A673 (cell line): ENCODE results near the gene SLC25A20.

Experiments
- CTCF ChIP-seq: fragments of 300-800, 200-600 bp; sonication (generic); conservative IDR thresholded peaks from 2 replicates; pipeline ENCODE4 v1.5.1; 2017; ENCODE audit warnings: low read depth, mild to moderate bottlenecking, antibody characterized with exemption, low read length, moderate library complexity, mixed read lengths
- EZH2 ChIP-seq: fragments of 200-600 bp; sonication (generic); IDR thresholded peaks from 2 replicates; pipeline ENCODE4 v1.6.1; 2017; ENCODE audit warnings: borderline replicate concordance, low read depth, mild to moderate bottlenecking, mixed read lengths, antibody characterized with exemption, low read length; ENCODE audit not compliant: poor library complexity, severe bottlenecking

GRCh38 chr3:48830715-48831114 is 68.0 kb downstream of the SLC25A20 start:
- TF ChIP-seq CTCF (no peak), EZH2 (no peak)
